Esophagus squamous epithelium (tissue), 4 donors: ENCODE data around the gene COQ10B.

Source experiments
- CTCF ChIP-seq, 6 experiments: fragments of 450-650 bp in 4 of 6; fragments of 200-600 bp in 2 of 6; sonication (generic) in 2 of 6; IDR thresholded peaks; one replicate each; pipeline ENCODE4 v1.5.1; 2016 to 2019; ENCODE audit warnings: antibody characterized with exemption in 6 of 6, mild to moderate bottlenecking in 4 of 6, moderate library complexity in 4 of 6
- POLR2A ChIP-seq, 4 donors: fragments of 450-650 bp; IDR thresholded peaks; one replicate each; pipeline ENCODE4 v1.6.1; 2017; ENCODE audit warnings: antibody characterized with exemption in 4 of 4, mild to moderate bottlenecking in 4 of 4, moderate library complexity in 3 of 4

- TF ChIP-seq POLR2A (IDR thresholded peaks at IDR 0.05) (peak in 3 of 4 donors; percentile 74 to 94 (median 90)), CTCF (IDR thresholded peaks at IDR 0.05) (peak in 2 of 6 experiments; percentile 14 to 32)
Observed at GRCh38 chr2:197515739-197516392, 62.5 kb downstream of the COQ10B start, which contains the start of gene MOB4.
